NCI-H2171 (cell line): ENCODE measurements around the gene CD80.
"Not testable (repeated sequence)": the region's sequence is repeated elsewhere in the genome, so short reads cannot be mapped to it uniquely, and the experiment has no call there.

ENCODE experiments used
- DNase-seq: peaks from one replicate; lab custom pipeline; 2025; lab: John Stamatoyannopoulos, UW

The CD80 gene

DNA sequence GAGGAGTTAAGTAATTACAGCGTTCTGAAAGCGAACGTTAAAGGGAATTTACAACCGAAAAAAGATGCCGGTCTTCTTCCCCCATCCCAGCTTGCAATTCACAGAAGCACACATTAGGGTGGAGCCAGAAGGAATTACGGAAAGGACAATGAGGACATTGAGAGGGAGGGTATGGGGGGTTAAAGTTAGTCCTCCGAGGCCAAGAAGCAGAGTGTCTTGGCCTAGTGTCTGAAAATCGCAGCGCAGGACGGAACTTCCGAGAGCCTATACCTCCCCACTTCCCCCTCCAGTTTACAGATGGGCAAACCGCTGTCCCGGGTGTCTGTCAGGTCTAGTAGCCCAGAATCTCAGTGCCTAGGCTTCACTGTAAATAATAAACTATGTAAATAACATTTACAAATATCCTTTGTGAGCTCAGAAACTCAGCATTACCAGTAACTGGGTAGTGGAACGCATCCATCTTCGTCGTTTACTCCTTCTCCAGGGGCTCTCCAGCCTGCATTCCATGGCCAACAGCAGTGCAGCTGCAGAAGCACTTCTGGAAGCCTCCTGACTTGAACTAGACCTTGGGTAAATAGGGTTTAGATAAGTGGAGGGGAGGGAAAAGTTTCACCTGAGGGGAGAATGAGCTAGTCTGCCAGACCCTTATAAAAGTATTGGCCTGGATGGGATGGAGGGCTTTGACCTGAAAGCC, 20.8 kb upstream of the CD80 start:
- no peak for DNase-seq

GRCh38 chr3:119579366-119580066, 20.1 kb upstream of the CD80 start, which contains the start of gene ADPRH:
Gene ADPRH, plus strand, starts transcription at chr3:119579492. Its CDS starts 2,678 bp downstream, at chr3:119582170.
- peak; percentile 2 for DNase-seq

DNA sequence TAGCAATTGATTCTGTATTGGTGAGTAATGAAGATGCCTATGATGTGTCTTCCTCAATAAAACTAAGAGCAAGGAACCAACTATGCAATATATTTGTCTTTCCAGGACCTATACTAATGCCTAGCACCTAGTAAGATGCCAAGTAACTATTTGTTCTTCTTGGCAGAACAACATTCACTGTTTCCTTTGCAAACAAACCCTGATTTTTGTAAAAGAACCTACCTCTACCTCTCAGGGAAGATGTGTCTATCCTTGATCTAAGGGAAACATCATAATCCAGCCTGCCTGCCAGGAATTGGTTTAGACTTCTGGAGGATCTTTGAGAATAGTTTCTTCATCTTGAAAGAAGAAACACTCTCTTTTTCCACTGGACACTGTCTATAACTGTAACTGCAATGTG, 16.1 kb upstream of the CD80 start:
- no peak for DNase-seq

DNA sequence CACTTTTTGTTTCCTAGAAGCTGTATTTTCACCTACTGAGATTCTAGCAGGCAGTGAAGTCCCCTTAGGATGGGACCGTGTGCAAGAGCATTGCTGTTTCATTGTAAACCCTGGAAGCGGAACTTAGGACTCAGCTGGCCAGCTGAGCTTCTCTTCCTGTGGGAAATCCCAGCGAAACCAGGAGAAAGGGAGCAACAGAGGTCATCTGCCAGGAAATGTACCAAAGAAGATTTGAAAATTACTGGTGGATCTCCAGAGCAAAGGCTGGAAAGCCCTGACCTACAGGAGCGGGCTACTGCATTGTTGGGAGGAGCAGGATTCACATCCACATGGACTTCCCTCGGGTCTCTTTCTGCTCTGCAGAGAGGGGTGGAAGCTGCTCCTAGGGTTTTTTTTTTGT, 12.3 kb upstream of the CD80 start:
- no peak for DNase-seq

DNA sequence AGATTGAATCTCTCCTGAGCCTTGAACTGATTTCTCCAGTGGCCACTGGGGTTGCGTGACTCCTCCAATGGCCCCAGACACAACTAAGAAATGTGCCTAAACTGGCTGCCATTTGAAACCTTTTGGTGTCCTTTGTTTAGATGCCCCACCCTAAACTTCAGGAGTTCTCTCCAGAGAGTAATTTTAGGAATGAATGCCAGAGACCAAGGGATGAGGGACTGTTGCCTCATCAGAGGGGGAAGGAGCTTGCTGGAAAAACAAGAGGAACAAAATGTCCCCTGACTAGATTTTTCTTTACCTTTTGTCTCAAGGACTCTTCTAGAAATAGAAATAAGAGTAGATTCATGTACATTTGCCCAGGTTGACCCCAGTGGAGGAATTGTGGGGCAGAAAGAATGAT, 11.8 kb upstream of the CD80 start:
- DNase-seq, result no peak

DNA sequence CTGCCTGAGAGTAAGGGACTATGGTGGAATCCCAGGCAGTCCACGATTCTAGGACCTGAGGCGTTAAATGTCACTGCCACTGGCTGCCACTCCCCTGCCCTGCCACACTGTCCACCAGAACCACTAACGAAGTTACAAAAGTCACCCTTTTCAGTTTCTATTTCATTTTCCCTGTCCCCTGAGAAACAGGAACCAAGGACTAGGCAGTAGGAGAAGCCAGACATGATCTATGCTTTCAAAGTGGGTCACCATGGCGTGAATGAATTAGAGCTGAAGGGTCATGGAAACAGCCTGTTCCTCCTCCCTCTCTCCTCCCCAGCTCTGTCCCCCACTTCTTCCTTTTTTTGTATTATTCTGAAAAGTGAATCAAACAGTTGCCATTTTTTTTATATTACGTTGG, 10.8 kb upstream of the CD80 start:
- no peak for DNase-seq

GRCh38 chr3:119569156-119569555, 9.7 kb upstream of the CD80 start:
- no peak for DNase-seq

DNA sequence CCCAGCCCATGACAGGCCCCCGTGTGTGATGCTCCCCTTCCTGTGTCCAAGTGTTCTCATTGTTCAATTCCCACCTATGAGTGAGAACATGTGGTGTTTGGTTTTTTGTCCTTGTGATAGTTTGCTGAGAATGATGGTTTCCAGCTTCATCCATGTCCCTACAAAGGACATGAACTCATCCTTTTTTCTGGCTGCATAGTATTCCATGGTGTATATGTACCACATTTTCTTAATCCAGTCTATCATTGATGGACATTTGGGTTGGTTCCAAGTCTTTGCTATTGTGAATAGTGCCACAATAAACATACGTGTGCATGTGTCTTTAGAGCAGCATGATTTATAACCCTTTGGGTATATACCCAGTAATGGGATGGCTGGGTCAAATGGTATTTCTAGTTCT, 3.9 kb upstream of the CD80 start:
- DNase-seq, result not testable (repeated sequence)

- DNase-seq, result no peak
Observed at GRCh38 chr3:119562307-119562961, 3.0 kb upstream of the CD80 start.

DNA sequence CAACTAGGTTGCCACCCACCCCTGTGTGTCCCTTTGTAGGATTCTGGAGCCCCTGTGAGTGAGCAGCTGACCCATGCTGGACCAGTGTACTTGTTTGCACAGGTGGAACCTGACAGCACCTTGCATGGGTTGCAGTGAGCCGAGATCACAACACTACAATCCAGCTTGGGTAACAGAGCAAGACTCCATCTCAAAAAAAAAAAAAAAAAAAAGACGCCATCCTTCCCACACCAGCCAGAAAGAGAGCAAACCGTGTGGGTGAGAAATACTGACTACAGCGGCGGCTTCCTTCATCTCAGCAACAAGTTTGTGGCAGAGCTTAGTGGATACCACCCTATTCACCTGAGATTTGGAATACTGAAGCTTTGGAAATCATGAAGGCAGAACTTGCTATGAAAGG, 746 bp upstream of the CD80 start:
- no peak for DNase-seq

DNA sequence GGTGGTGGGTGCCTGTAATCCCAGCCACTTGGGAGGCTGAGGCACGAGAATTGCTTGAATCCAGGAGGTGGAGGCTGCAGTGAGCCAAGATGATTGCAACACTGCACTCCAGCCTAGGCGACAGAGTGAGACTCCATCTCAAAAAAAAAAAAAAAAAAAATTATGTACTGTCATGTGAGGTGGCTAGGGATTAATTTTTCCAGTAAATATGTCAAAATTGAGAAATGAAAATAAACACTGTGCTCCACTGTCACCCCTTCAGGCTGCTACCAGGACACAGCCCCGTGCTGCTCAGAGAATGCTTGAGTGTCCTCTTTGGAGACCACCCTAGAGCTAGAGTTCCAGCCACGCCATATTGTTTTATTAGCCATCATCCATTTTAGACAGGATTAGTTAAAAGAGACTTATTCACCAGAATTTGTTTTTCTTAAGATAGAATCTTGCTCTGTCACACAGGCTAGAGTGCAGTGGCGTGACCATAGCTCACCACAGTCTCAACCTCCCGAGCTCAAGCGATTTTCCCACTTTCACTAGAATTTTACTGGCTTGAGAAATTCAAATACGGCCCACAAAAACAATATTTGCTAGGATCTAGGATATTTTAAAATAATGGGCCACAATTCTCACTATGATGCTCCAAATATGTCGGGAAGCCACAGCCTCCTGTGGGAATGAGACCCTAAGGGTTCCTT, 642 bp downstream of the CD80 start:
- no peak for DNase-seq

DNA sequence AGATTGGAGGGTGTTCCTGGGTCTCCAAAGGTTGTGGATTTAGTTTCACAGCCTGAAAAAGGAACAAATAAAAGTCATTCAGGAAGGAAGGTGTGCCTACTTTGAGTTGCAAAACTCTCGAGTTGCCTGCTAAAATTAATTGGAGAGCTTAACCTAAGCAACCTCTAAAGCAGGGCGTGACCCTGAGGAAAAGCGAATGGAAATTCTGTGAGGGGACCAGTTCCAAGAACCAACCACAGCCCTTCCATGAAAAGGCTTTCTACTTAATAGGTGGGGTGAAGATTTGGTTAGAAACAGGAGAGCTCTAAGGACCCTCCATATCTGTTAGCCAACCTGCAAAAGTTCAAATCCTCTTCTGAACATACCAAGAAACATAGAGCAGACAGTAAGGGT, 1.5 kb downstream of the CD80 start:
- no peak for DNase-seq

DNA sequence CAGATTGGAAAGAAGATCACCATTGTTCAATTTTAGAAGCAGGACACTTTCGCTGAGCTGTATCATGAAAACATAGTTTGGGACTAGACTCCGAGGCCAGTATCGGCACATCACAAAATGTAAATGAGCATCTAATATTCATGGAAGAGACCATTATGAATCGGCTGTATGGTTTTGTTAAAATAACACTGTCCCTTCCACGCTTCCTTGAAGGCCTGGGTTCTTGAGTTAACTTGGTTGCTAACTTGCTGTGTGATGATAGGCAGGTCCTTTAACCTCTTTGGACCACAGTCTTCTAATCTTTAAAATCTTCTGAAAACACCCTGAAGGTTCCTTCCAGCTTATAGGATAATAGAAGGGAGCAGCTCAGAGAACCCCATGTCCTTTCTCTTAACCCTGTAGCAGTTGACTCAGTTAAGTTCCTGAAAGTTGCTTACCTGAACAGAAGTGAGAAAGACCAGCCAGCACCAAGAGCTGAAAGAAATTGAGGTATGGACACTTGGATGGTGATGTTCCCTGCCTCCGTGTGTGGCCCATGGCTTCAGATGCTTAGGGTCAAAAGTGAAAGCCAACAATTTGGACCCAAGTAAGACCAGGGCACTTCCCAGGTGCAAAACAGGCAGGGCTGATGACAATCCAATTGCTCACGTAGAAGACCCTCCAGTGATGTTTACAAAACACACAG, 2.1 kb downstream of the CD80 start:
- DNase-seq, result no peak

- DNase-seq, result no peak
Observed at GRCh38 chr3:119555929-119556328, 3.5 kb downstream of the CD80 start.

- no peak for DNase-seq
Observed at GRCh38 chr3:119555309-119555735, 4.1 kb downstream of the CD80 start.

GRCh38 chr3:119553823-119554415, 5.5 kb downstream of the CD80 start:
- DNase-seq, result no peak

GRCh38 chr3:119552928-119553327, 6.5 kb downstream of the CD80 start:
- not testable (repeated sequence) for DNase-seq

GRCh38 chr3:119551598-119551997, 7.8 kb downstream of the CD80 start:
- DNase-seq, result no peak

- no peak for DNase-seq
Observed at GRCh38 chr3:119550192-119550910, 9.1 kb downstream of the CD80 start.

GRCh38 chr3:119548341-119548740, 11.1 kb downstream of the CD80 start:
- no peak for DNase-seq

- no peak for DNase-seq
Observed at GRCh38 chr3:119547227-119547626, 12.2 kb downstream of the CD80 start.
